AG08396 (cell line): ENCODE data around the gene MCCC2.
"Not testable (repeated sequence)": the region's sequence is repeated elsewhere in the genome, so short reads cannot be mapped to it uniquely, and the experiment has no call there.

Experiments used
- DNase-seq: peaks from one replicate; pipeline ENCODE4 v3.0.0; 2012; ENCODE audit warnings: low spot score, mixed read lengths

MCCC2 gene

DNA sequence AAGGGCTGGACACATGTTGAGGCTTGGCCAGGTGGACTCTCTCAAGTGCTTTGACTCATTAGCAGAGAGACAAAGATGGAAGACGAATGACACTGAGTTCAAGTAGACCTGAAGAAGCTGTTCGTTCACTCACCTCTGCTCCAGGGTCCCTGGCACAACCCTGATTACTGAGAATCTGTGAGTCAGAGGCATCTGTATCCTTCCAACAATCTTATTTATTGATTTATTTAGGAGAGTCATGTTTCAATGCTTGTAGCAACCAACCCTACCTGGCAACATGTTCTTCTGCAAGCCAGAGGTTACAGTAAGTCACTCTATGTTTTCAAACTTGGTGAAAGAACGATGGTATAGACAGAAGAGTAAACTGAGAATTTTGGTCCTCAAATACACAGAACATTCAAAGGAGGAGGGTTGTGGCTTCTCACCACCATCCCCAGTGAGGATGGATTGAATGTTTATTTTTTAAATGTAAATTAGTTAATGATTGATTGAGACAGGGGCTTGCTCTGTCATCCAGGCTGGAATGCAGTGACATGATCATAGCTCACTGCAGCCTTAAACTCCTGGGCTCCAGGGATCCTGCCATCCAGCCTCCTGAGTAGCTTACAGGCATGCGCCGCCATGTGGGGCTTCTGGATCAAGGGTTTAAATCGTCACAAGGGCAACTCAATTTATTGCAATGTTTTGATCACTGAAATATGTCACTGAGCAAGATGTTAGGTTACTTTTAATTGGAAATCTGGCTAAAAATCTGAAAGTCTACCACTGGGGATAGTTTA lies 76.2 kb downstream of the MCCC2 start:
- DNase-seq = no peak

DNA sequence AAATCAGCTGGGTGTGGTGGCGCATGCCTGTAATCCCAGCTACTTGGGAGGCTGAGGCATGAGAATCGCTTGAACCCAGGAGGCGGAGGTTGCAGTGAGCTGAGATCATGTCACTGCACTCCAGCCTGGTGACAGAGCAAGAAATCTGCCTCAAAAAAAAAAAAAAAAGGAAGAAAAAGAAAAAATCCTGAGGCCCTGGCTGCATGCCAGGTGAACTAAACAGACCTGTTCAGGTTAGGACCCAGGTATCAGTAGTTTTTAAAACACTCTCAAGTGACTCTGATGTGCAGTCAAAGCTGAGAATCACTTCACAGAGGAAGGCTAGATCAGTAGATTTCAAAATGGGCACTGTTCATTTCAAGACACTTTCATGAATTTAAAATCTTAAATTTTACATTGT lies 77.5 kb downstream of the MCCC2 start:
- DNase-seq = not testable (repeated sequence)

DNA sequence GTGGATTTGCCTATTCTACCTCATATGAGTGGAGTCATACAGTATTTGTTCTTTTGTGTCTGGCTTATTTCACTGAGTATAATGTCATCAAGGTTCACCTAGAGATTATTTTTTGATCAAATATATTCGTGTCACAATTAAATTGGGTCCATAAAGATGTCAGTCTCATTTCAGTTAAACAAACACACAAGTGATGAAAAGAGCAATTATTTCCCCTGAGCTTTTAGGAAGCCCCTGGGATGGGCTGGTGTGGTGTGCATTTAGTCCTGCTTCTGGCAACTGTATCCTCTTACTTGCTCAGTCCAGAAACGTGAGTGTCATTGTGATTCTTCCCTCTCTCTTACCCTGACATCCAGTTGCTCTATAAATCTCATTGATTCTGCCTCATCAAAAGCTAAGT lies 79.2 kb downstream of the MCCC2 start:
- no peak for DNase-seq

DNA sequence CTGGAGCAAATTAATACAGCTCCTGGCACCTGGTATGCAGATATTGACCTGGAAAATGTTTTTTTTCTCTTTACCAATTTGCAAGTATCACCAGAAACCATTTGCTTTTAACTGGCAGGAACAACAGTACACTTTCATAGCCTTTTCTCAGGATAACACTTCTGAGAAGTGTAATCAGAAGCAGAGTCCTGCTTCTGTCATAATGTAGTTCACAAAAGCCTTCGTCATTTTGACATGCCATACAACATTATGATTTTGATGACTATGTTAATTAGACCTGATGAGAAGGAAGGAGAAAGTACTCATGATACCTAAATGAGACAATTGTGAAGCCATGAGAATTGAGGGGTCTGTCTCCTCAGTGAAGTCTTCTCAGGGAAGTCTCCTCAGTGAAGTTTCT lies 90.8 kb downstream of the MCCC2 start:
- DNase-seq = no peak

DNA sequence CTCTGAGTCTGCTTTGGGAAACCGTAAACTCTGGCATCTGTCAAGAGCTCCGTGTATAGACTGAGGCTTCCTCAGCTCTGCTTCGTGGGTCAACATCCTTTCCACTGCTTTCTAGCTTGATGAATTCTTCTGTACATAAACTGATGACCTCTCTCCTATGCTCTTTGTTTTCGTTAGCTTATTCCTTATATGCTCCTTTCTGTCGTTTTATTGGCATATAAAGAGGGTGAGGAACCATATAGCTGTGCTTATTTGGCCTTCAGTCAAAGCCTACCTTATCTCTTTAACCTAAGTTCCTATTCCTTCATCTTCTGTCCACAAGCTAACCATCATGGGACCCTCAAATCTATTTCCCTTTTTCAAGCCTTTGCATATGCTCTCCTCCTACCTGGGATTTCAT lies 92.6 kb downstream of the MCCC2 start:
- no peak for DNase-seq

DNA sequence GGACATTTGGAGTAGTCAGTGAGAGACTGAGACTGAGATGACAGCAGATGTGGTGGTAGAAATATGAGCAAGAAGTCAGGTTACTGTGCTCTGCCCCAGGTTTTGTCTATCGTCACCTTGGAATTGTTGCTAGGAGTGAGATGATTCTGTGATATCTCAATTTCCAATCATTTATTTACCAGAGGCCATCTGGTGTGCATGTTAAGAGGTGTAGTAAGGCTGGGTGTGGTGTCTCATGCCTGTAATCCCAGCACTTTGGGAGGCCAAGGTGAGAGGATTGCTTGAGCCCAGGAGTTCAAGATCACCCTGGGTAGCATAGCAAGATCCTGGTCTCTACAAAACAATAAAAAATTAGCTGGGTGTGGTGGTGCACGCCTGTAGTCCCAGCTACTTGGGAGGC lies 93.4 kb downstream of the MCCC2 start:
- no peak for DNase-seq

DNA sequence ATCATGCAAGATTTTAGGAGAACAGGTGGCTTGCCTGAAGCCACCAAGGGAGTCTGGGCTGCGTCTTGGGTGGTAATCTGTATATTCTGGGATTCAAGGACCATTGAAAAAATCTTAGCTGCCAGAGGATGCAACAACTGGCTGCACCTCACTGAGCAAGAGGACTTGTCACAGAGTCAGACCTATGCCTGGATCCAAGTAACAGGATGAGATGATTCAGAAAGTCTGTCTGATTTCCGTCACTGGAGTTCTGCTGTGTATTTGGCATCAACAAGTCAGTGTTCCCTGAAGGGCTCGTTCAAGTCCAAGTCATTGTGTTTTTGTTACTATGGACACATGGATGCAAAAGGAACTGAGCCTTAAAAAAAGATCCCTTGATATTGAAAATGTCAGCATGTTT lies 94.2 kb downstream of the MCCC2 start:
- DNase-seq = no peak

DNA sequence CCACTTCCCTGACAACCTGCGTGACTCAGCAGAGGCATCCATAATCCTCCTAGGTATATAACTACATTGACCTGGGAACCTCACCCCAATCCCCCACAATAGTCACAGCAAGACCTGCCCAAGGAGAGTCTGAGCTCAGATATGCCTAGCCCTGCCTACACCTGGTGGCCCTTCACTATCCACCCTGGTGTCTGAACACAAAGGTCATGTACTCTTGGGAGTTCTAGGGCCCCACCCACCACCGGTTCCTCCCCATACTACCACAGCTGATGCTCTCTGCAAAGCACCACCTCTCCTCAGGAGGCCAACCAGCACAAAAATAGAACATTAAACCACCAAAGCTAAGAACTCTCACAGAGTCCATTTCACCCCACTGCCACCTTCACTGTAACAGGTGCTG lies 97.2 kb downstream of the MCCC2 start:
- no peak for DNase-seq

DNA sequence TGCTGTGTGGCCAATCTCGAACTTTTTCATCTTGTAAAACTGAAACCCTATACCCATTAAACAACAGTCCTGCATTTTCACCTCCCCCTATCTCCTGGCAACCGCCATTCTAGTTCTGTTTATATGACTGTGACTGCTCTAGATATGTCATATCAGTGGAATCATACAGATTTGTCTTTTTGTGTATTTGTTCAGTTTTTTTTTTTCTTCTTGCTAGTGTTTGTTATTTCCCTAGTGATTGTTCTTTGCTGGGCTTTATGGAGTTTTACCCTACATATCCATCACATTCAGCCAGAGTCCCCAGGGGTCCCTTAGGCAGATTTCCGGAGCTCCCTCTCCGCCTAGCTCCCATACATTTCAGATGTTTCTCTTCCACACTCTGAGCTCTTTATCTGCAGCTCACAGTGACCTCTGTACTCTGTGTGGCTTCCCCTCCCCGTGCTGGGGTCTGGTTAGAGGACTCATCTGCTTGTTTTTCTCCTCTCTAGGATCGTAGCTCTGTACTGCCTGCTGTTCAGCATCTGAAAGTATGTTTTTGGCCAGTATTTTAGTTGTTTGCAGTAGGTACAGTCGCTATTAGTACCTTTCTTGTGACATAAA lies 106.8 kb downstream of the MCCC2 start:
- DNase-seq = no peak

DNA sequence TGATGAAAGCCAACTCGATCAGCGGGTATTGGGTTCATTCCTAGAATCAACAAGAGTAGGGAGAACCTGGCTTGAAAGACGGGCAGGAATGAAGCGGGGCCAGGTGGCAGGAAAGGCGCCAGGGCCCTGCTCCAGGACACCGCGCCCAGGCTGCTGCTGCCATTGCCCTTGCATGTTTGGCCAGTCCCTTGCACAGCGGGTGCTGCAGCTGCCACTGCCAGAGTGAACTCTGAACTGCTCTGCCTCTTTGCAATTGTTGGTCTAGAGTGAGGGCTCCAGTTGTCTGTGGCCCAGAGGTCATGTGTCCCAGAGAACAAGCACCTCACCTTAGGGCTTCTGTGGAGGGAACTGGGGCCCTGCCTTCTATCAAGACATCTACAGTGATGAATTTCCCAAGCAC lies 107.9 kb downstream of the MCCC2 start:
- no peak for DNase-seq

DNA sequence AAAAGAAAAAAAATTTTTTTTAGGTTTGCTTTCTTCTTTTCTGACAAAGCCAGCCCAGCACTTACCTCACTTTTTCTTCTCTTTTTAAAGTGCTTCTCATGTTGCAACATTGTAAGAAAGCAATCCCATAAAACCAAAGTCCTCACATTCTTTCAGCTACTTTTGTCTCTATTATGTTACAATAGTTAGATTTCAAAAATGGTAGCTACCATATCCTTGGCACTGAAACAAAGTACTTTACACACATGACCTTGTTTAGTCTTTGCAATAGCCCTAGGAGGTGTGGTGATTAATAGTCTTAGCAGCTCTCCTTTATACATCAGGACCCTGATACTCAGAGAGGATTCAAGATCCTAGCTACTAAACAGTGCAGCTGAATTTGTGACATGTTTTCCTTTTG lies 108.5 kb downstream of the MCCC2 start:
- DNase-seq = no peak

DNA sequence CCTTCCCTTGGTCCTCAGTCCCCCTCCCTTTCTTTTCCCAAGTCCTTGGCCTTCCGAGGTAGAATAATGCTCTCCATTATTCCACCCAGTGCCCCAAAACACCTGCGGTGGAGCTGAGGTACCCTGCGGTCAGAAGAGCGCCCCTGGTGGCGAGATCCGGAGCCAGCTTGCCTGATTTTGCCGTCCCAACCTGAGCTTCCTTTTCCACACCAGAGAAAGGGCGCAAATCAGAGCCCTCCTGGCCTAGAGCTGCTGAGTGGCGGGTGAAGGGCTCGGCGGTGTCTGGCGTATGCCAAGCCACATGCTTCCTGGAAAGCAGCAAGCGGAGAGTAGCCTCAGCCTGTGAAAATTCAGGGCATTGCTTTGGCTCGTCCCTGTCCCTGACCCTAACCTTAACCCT lies 110.8 kb downstream of the MCCC2 start:
- no peak for DNase-seq

DNA sequence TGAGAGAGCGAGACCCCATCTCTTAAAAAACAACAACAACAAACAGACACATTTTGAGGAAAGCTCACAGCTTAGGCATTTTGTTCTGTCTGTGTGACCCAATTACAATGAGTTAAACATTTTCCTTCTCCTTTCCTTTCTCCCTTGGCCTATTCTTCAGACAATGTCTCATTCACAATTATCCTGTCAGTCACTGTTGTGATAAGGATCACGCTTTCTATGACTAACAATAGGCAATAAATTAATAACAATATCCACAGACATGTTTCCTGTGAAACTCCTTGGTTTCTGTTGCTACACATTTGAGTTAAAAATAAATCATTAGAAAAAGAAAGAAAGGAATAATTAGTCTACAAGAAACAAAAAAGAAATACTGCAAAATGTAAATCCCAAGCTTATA lies 112.1 kb downstream of the MCCC2 start:
- no peak for DNase-seq

DNA sequence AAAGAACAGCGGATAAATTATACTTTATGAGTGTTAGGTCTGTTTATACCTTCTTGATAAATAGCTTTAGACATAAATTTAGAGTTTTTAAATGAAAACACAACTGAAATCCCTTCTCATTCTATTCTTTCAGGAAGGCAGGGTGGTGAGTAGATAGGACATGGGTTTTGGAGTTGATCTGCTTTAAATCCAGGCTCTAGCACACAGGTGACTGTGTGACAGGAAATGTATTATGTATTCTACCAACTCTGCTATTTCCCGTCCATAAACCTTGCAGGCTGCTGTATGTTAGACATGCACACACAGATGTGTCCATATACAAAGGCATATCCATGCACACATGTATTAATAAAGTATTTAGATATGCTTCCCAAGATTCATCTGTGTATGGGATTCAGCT lies 112.6 kb downstream of the MCCC2 start:
- DNase-seq = no peak

DNA sequence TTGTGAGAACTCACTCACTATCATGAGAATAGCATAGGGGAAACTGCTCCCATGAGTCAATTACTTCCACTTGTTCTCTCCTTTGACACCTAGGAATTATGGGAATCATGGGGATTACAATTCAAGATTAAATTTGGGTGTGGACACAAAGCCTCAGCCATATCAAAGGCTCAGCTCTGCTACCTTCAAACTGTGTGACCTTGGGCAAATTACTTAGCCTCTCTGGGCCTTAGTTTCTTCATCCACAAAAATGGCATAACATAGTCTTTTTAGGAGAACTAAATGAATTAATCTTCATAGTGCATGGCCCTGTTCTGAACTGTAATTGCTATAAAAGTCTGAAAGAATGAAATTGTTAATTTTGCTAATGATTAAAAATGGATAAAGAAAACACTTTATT lies 113.7 kb downstream of the MCCC2 start:
- no peak for DNase-seq

DNA sequence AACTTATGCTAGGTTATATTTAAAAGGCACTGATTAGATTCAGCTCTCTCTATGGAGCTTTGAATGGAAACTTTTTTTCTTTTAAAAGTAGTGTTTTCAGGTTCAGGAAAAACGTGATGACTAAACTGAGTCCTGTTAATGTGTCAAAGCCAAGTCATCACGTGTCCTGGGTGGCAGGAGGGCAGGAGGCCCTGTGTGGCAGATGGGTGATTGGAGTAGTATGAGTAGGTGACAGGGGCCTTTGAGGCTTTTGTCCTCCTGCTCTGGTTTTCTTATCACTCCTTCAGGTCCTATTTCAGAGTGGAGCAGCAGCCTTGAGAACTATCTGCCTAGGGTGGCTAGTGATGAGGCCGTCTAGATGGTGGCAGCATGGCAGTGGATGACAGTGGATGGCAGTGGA lies 114.3 kb downstream of the MCCC2 start:
- DNase-seq = no peak

DNA sequence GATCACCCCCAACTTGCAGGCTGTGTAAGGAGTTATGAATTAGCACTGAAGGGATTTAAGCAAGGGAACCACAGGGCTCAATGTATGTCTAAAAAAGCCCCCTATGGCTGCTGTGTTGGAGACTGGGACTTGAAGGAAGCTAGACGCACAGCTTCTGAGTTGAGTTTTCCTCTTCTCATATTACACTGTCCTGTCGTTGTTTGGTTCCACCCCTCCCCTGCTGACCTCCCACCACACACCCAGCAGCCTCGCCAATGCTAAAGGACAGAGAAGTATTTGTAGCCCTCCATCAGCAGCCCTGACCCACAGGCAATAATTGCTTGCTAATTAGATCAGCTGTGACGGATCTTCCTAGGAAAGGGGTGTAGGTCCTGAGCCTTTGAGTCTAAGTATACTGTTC lies 116.8 kb downstream of the MCCC2 start:
- no peak for DNase-seq

DNA sequence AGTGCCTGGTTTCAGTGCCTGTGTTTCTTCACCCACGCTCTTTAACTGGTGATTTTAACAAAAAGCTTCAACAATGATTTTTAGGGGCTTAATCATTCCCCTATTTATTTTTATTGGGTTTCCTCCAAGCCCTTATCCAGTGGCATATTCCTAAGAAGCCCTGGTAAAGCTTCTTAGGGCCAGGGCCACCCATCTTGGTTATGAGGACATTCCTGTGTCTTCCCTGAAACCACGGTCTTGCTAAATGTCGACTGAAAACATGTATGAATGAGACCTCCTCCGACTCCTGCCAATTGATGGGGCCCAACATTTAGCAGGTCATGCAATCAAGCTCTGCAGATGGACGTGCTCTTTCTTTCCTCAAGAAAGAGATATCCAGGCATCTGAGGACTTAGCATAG lies 118.3 kb downstream of the MCCC2 start:
- no peak for DNase-seq

DNA sequence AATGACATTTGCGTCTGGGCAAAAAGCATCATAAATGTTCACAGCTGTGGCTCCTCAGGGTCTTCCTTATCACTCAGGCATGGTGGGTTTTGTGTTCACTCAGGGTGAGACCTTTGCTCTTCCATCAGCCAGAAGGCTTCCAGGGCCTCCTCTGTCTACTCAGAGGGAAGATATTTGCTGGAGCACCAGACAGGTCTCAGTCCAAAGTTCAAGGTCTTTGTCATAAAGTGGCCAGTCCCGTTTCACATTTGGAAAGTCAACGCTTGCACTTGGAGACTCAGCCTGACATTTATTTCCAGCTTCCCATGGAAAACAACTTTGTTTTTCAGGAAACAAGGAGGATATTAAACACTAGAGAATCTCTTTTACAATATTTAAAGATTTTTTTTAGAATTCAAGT lies 119.8 kb downstream of the MCCC2 start:
- no peak for DNase-seq
